HCT116 (cell line): Measurements from ENCODE around the gene TIMM17B.

Experiments used
- POLR2A ChIP-seq: IDR thresholded peaks from 2 replicates; pipeline ENCODE4 v1.7.0; 2011; ENCODE audit warnings: borderline replicate concordance; ENCODE audit not compliant: insufficient read depth, insufficient read length; ENCODE audit errors: extremely low read depth
- POLR2AphosphoS5 ChIP-seq: IDR thresholded peaks from 2 replicates; pipeline ENCODE4 v1.6.1; 2011; ENCODE audit warnings: mild to moderate bottlenecking, low read depth, low read length, moderate library complexity
- TF ChIP-seq, protein P1 (sequence below), 3 experiments: fragments of 200-600 bp in 1 of 3; sonication (generic) in 1 of 3; IDR thresholded peaks in 2 of 3; conservative IDR thresholded peaks in 1 of 3; 2 replicates each; pipeline ENCODE4 v1.5.1; 2012 to 2017; ENCODE audit warnings: low read depth in 2 of 3, low read length in 2 of 3, antibody characterized with exemption in 1 of 3, borderline replicate concordance in 1 of 3, control low read depth in 1 of 3, mild to moderate bottlenecking in 1 of 3, mixed read lengths in 1 of 3, mixed run types in 1 of 3, moderate library complexity in 1 of 3; ENCODE audit not compliant: insufficient read depth in 1 of 3

DNA sequence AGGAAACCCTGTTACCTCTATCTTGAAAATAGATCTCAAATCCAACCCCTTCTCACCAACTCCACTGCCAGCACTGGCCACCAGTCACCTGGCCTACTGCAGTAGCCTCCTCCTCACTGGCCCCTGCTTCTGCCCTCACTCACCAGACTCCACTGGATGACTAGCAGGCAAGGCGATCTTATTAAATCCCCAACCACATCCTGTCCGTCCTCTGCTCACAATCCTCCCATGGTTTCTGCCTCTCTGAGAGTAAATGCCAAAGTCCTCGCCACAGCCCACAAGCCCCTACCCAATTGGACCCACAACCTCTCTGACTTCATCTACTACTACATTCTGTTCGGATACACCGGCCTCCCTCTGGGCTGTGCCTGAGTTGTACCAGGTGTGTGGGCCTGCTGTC lies 26.7 kb upstream of the TIMM17B start:
- TF ChIP-seq, protein P1, sequence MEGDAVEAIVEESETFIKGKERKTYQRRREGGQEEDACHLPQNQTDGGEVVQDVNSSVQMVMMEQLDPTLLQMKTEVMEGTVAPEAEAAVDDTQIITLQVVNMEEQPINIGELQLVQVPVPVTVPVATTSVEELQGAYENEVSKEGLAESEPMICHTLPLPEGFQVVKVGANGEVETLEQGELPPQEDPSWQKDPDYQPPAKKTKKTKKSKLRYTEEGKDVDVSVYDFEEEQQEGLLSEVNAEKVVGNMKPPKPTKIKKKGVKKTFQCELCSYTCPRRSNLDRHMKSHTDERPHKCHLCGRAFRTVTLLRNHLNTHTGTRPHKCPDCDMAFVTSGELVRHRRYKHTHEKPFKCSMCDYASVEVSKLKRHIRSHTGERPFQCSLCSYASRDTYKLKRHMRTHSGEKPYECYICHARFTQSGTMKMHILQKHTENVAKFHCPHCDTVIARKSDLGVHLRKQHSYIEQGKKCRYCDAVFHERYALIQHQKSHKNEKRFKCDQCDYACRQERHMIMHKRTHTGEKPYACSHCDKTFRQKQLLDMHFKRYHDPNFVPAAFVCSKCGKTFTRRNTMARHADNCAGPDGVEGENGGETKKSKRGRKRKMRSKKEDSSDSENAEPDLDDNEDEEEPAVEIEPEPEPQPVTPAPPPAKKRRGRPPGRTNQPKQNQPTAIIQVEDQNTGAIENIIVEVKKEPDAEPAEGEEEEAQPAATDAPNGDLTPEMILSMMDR (IDR thresholded peaks at IDR 0.05 in 2 of 3, conservative IDR thresholded peaks at IDR 0.05 in 1 of 3; ENCODE audit: borderline replicate concordance in 1 of 3, insufficient read depth in 1 of 3, low read depth in 2 of 3, low read length in 2 of 3): no peak
- no peak for TF ChIP-seq POLR2AphosphoS5
- TF ChIP-seq POLR2A: no peak
